GOT3 (cell line): ENCODE data around the gene CDC25A.
"Not testable (repeated sequence)": the region's sequence is repeated elsewhere in the genome, so short reads cannot be mapped to it uniquely, and the experiment has no call there.

ENCODE experiments used
- DNase-seq: peaks from one replicate; lab custom pipeline; 2025; ENCODE audit warnings: mixed read lengths; lab: John Stamatoyannopoulos, UW

CDC25A gene

DNA sequence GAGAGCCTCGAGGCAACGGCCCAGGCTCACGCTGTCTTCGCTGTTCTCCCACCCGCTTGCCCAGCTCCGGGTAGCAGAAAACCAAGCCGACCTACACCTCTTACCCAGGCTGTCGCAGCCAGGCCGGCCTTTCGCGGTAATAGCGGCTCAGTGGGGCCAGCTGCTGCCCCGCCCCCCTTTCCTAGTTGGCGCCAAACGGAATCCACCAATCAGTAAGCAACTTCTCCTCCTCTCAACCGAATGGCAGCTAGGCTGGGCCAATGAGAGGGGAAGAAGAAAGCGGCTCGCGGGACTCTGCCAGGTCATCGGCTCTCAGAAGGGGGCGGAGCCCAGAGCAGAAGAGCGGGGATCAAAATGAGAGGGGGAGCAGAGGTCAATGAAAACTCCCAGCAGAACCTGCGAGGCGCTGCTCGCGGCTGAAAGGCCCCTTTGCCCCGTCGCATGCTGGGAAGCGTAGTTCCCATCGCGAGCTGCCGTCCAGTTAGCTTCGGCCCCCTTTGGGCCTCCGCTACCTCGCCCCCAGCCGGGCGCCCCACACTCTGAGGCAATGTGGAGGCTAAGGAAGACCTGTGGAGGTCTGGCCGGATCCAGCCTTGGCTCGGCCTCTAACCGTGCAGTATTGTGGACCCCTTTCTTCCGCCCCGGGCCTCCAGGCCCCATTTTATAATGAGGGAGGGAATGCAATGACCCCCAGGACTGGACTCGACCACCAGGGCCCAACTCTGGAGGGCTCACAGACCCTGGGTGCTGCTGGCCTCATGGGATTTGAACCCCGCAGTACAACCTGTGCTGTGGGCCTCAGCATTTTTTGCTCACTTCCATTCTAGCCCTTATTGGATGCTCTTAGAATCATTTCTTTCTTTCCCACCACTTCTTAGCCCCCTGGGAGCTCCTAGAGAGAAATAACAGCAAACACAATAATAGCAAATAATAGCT is at the start of gene CDC25A:
Gene CDC25A, minus strand, starts transcription at position 152 of the 936 bp plus-strand sequence. CDS start 470 bp downstream, outside the sequence.
- peak; percentile 82 for DNase-seq

DNA sequence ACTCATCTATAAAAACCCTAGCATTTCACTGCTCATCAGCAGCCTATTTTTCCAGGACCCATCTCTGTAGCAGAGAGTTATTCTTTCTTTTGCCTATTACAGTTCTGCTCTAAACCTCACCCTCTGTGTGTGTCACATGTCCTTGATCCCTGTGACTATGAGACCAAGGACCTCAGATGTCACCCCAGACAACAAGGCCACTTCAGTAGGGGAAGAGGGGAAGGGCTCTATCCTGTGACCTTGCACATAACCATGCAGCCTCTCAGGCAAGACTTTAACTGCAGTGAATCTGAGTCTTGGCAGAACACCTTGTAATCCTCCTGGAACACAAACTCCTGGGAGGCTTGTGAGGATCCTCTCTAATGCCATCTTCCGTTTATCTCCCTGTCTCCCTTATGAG is 48.3 kb upstream of the CDC25A start:
- no peak for DNase-seq

DNA sequence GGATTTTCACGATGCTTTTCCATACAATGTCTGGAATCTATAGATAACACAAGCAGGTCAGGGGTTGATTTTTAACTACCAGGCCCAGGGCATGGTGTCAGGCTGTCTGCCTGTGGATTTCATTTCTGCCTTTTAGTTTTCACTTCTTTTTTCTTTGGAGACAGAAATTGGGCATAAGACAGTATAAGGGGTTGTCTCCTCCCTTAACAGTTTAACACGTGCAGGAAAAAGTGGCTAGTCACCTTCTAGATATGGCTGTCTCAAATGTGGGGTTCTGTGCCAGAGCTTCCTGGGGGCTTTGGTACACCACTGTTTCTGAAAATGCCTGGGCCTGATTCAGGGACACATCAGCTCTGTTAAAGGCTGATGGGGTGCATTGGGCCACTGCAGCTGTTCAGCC is 45.3 kb upstream of the CDC25A start:
- DNase-seq, result no peak

DNA sequence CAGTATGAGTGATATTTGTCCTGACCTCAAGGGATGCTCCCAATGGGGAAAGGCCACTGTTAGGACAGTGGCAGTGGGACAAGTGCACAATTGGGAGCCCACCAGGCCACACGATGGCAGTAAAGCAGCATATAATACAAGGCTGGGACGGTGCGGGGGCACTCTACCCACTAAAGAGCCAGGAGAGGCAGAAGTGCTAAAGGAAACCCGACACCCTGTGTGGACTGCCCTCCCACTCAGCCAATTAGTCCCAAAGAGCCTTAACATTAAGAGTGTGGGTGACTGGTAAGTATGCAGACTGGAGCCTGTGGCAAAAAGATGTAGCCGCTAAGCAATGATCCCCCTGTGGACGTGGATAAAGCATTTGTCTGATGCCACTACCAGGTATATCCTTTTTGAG is 44.5 kb upstream of the CDC25A start:
- no peak for DNase-seq

DNA sequence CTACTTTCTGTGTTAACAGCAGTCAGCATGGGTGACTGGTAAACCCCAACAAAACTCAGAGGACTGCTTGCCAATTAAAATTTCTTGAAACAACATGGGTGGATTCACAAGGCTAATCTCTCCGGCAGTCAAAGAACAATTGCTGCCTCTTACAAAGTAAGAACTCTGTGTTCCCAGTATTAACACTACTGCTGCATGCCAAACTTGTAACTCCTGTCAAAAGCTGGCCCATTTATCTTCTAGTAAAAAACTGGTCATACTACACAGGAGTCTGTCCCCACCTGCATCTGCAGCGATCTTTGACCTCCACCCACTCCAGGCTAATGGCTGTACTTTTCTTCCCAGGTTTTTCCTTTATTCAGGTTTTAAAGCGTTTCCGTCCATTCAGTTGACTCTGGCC is 44.0 kb upstream of the CDC25A start:
- no peak for DNase-seq

DNA sequence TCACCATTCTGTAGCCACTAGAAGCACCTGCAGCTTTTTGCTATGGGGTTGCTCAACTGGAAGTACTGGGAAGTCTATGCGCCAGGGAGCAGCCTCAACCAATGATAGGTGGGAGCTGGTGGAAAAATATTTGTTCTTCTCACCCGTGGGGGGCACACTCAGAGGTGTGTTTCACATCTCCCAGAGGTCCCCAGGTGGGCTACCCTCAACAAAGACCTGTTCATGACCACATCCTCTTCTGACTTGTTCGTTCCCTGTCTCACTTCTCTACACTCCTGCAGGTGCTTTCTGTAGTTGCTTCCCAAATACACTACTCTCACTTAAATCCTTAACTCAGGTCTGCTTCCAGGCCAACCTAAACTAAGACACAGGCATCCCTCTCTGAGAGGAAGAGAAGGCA is 38.7 kb upstream of the CDC25A start:
- no peak for DNase-seq

DNA sequence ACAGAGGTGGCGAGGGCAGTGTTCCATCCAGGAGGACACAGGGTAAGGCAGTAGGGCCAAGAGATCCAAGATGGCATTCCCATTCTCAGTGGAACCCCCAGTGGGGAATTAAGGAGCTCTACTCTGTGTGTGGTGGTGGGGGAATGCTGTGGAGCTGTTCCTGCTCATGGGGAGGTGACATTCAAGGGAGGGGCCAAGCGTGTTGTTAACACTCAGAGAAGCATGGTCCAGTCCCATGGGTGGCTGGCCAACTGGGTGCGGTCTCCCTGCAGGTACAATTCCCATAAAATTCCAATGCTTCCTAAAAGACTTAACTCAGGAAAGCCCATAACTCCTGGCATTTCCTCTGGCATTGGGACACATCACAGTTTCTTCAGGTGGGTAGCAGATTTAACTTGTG is 37.4 kb upstream of the CDC25A start:
- DNase-seq, result no peak

DNA sequence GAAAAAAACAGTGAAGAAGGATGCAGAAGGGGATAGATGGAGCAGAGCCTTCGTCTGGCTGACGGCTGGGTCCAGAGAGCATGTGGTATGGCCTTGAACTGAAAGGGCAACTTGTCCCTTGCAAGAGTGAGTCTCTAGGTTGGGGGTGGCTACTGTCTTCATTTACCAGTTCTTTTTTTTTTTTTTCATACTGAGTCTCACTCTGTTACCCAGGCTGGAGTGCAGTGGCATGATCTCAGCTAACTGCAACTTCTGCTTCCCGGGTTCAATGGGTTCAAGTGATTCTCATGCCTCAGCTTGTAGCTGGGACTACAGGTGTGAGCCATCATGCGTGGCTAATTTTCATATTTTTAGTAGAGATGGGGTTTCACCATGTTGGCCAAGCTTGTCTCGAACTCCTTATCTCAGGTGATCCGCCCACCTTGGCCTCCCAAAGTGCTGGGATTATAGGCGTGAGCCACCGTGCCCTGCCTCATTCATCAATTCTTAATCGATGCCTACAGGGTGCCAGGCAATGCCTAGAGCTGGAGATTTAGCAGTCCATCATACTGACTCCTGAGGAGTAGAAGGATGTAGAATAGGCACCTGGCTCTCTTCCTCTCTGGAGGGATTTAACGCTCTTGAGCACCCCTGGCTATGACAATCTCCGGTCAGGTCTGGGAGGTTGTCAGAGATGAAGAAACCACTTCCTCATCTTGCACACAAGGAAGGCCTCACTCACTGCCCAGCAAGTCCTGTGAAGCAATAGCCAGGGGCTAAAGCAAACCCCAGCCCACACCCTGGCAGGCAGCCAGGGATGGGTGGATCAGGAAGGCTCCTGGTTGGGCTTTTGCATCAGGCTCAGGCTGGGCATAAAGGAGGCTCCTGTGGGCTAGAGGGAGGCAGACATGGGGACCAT is 34.6 kb upstream of the CDC25A start, which contains the start of gene CAMP:
Gene CAMP, plus strand, starts transcription at position 880 of the 898 bp plus-strand sequence. Its CDS starts 17 bp downstream, at position 897.
- DNase-seq, result peak; percentile 17

DNA sequence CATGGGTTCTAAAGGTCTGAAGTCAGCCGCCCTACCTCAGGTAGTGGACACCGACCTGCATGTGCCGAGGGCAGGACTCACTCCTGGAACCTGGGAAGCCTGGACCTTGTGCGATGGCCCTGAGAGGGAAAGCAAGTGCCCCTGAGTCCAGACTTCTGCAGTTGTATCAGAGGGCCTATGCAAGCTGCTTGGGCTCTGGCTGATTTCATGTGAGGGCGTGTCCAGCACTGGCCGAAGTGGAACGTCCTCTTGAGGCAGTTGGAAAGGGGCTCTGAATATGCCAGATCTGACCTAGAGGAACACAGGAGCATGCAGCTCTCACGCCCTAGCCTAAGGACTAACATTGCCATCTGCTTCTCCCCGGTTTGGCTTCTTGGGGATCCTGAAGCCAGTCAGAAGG is 32.5 kb upstream of the CDC25A start:
- no peak for DNase-seq

DNA sequence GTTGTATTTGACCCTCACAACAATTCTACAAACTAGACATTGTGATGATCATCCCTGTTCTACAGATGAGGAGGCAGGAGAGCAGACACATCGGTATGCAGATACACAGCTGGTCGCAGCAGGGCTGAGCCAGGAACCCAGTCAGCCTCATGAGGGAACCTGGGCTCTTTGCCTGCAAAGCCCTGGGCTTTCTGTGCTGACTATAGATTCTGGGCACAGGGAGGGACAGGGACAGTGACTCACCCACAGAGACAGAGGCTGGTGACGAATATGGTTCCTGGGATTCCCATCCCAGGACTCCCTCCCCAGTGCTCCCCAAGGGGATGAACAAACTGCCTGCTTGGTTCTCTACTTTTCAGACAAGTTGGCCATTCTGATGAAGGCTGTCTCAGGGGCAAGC is 31.3 kb upstream of the CDC25A start:
- no peak for DNase-seq

DNA sequence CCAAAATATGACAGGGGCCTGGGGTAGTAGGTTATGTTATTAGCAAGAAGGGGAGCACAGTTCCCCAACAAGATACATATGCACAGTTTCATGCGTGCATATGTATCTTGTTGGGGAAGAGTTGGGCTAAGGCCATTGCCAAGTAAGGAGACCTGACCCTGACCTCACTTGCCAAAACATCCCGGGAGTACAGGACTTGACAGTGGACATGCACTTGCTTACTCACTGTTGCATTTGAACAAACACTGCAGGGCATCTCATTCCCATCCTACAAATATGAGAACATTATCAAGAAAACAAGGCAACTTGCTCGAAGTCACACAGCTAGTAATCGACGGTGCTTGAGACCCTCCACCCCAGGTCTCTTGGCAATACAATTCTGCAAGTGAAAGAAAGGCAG is 30.3 kb upstream of the CDC25A start:
- DNase-seq, result no peak

DNA sequence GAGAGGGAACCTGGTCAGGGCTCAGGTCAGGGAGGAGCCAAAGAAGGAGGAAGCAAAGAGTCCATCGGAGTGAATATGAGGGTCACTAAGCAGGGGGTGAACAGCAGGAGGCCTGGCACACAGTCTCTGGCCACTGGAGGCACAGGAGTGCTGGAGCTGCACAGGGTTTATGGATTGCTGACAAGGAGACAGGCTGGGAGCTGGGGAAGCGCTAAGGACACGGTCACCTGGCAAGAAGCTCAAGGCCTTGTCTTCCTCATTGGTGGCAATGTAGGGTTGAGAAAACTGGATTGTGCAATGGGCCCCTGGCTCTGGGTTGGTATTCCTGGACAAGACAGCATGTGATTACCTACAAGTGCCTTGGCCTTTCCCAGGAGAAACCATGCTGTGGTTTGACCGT is 29.2 kb upstream of the CDC25A start:
- no peak for DNase-seq

DNA sequence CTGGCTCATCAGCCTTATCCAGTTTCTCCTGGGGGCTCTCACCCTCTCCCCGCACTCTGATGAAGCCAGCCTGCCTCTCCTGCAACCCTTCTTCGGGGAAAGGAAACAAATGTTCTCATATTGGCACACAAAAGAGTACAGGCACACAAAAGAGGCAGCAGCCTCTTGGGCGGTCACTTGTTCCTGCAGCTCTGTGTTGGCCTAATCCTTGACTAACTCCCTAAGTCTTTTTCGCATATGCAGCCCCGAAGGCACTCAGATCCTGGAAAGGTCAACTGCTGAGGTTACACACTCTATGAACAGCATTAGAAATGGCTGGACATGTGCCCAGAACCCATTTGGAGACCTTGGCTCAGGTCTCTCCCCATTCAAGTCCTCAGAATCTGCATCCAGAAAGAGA is 27.7 kb upstream of the CDC25A start:
- no peak for DNase-seq

DNA sequence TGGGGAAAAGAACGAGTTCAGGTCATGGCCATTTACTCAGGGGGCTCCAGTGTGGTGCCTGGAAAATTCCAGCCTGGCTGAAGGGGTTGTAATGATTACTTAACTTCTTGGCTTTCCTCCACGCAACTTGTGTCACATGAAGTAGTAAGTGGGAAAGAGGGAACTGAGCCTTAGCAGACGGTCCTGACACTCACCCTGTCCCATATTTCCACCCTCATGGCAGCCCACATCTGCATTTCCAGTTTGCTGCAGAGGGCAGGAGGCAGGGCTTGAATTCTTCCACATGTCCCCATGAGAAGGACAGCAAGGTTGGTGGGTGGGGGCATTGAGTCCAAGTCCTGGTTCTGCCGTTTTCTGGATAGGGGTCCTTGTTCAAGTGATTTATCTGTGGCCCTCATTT is 27.2 kb upstream of the CDC25A start:
- DNase-seq, result no peak

DNA sequence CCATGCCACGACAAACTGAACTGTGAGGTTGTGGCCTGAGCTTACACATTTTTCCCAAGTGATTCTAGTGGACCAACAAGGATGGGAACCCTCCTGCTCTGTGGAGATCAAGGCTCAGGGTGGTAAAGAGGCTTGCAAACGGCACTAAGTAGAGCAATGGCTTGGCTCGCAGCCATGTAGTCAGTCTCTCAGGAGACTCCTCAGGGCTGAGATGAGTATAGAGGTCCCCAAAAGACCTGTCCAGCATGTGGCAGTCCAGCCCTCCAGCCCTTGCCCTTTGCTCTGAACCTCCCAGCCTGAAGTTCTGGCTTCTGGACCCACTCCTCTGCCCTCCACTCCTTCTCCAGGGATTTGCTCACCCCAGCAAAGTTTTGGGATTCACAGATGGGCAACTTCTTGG is 26.8 kb upstream of the CDC25A start:
- DNase-seq, result no peak

DNA sequence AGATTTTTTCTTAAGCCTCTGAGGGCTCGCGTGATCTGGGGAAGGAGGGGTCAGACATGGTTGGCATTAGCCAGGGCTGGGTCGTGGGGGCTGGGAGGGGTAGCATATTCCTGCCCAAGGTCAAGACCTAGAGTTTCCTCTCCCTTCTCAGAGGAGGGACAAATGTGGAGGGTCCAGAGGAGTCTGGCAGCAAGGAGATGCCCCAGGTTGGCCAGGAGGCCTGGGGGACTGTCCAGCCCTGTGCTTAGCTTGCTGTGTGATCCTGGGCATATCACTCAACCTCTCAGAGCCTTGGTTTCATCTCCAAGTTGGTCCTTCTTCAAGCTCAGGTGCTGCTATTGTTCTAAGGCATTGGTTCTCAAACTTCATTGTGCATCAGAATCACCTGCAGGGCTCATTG is 26.0 kb upstream of the CDC25A start:
- DNase-seq, result no peak

DNA sequence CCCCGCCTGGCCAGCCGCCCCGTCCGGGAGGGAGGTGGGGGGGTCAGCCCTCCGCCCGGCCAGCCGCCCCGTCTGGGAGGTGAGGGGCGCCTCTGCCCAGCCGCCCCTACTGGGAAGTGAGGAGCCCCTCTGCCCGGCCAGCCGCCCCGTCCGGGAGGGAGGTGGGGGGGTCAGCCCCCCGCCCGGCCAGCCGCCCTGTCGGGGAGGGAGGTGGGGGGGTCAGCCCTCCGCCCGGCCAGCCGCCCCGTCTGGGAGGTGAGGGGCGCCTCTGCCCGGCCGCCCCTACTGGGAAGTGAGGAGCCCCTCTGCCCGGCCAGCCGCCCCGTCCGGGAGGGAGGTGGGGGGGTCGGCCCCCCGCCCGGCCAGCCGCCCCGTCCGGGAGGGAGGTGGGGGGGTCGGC is 23.6 kb upstream of the CDC25A start:
- DNase-seq, result not testable (repeated sequence)

DNA sequence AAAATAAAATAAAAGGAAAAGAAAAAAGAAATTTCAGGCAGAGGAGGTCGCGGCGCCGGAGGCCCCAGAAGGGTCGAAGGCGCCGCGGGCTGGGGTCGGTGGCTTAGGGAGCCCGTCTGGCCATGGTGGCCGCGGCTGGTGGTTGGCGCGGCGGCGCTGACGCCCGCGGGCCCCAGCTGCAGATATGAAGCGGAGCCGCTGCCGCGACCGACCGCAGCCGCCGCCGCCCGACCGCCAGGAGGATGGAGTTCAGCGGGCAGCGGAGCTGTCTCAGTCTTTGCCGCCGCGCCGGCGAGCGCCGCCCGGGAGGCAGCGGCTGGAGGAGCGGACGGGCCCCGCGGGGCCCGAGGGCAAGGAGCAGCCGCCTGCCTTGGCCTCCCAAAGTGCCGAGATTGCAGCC is 22.3 kb upstream of the CDC25A start:
- DNase-seq, result not testable (repeated sequence)

DNA sequence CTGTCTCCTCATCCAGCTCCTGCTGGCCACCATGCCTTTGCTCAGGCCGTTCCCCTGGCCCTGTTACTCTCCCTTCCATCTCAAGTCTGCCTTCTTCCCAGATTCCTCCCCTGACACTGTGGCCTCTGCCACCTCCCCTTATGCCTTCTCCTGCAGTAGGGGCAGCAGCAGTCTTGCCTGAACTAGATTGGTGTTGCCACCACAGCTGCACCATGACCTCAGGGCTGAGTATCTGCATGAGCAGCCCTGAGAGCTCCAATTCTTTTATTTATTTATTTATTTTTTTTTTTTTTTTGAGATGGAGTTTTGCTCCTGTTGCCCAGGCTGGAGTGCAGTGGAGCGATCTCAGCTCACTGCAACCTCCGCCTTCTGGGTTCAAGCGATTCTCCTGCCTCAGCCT is 21.2 kb upstream of the CDC25A start:
- no peak for DNase-seq

DNA sequence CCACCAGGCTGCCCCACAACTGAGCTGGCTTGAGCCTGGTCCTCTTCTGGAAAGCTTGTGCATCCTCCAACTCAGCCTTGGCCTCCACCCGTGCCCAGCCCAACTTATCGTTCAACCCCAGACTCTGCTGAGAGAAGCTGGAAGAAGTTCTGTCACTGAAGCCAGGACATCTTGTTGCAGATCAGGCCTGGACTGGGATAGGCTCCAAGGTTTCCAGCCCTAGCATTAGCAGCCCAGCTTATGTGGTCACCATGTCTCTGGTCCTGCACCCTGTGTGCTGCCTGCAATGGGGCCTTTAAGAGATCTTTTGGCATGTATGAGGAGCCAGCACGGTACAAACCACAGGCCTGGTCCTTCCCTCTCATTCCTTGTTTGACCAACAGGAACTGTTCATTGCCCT is 19.9 kb upstream of the CDC25A start:
- no peak for DNase-seq

DNA sequence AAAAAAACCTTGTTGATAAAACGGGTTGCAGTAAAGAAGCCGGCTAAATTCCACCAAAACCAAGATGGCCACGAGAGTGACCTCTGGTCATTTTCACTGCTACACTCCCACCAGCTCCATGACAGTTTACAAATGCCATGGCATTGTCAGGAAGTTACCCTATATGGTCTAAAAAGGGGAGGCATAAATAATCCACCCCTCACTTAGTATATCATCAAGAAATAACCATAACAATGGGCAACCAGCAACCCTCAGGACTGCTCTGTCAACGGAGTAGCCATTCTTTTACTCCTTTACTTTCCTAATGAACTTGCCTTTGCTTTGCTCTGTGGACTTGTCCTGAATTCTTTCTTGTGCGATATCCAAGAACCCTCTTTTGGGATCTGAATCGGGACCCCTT is 14.4 kb upstream of the CDC25A start:
- no peak for DNase-seq

DNA sequence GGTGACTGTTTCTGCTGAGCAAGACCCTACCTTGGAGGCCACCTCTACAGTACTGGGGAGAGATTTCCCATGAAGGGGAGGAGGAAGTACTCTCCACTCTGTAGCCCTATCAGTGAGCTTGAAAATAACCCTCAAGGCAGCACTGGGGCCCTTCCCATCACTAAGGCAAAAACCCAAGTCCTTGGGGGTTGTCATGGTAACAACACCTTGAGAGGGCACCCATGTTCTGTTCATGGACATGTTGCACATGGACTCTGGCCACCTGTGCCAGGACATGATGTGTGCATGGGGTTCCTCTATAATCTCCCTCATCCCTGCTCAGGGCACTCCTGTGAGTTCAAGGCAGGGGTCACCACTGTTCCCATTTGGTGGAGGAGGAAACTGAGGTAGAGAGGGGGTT is 10.9 kb upstream of the CDC25A start:
- DNase-seq, result no peak

DNA sequence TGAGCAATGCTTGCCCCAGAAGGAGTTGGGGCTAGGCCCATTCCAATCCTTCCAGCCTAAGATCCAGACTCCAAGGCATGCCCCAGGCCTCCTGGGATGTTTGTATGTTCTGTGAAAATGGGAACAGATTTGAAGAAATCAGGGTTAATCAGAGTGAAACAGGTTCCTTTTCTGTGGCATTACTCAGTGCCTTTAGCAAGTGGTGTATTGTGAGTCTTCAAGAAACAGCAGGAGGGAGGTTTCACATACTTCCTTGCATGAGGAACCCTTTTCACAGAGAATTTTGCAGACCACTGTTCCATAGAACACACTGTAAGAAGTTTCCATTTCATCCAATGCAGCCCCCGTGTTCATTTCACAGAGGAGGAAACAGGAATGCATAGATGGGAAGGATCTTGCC is 8.4 kb upstream of the CDC25A start:
- no peak for DNase-seq
